22Rv1 (cell line): ENCODE measurements around the gene GUCD1.

Experiments used
- CTCF ChIP-seq: fragments of 450-650 bp; IDR thresholded peaks from 2 replicates; pipeline ENCODE4 v1.5.1; 2017; ENCODE audit warnings: mild to moderate bottlenecking
- ZFX ChIP-seq: fragments of 450-650 bp; IDR thresholded peaks from 2 replicates; pipeline ENCODE4 v1.6.1; 2017; ENCODE audit warnings: antibody characterized with exemption, borderline replicate concordance

GRCh38 chr22:24540470-24540869 lies 14.5 kb downstream of the GUCD1 start:
- no peak for TF ChIP-seq CTCF
- TF ChIP-seq ZFX, result no peak
